ENCODE measurements around the gene PRAMEF8. TPM values are rescaled to one million over a fixed set of nuclear protein-coding genes. Genes with fewer than 3 reads are reported as not detected.
"Not testable (repeated sequence)": the region's sequence is repeated elsewhere in the genome, so short reads cannot be mapped to it uniquely, and the experiment has no call there.

Gene PRAMEF8
- total RNA-seq = not detected

GRCh38 chr1:13285037-13285436 is at the start of gene PRAMEF8:
Gene PRAMEF8, minus strand, starts transcription at chr1:13285137. Its CDS starts 1,046 bp downstream, at chr1:13284091.
- H3K36me3 ChIP-seq (ENCODE audit: control insufficient read depth in 3 of 3, insufficient read depth in 3 of 3, low read length in 3 of 3); H3K9me3 ChIP-seq (ENCODE audit: control insufficient read depth in 3 of 3, low read length in 3 of 3); H3K4me1 ChIP-seq (ENCODE audit: control insufficient read depth in 3 of 3, insufficient read depth in 3 of 3, low read length in 3 of 3); H3K9ac ChIP-seq (ENCODE audit: low read depth in 1 of 3, low read length in 3 of 3); H3K27me3 ChIP-seq (ENCODE audit: control insufficient read depth in 3 of 3, insufficient read depth in 3 of 3, low read length in 3 of 3); H3K27ac ChIP-seq (ENCODE audit: low read depth, low read length); H3K4me3 ChIP-seq (ENCODE audit: low read length in 3 of 3): not testable (repeated sequence)

GRCh38 chr1:13315281-13315680 is 30.3 kb upstream of the PRAMEF8 start, which contains the start of gene PRAMEF15:
Gene PRAMEF15, plus strand, starts transcription at chr1:13315581. Its CDS starts 2,827 bp downstream, at chr1:13318408.
- not testable (repeated sequence) for H3K9ac ChIP-seq (ENCODE audit: low read depth in 1 of 3, low read length in 3 of 3); H3K36me3 ChIP-seq (ENCODE audit: control insufficient read depth in 3 of 3, insufficient read depth in 3 of 3, low read length in 3 of 3); H3K4me1 ChIP-seq (ENCODE audit: control insufficient read depth in 3 of 3, insufficient read depth in 3 of 3, low read length in 3 of 3); H3K9me3 ChIP-seq (ENCODE audit: control insufficient read depth in 3 of 3, low read length in 3 of 3); H3K4me3 ChIP-seq (ENCODE audit: low read length in 3 of 3); H3K27me3 ChIP-seq (ENCODE audit: control insufficient read depth in 3 of 3, insufficient read depth in 3 of 3, low read length in 3 of 3); H3K27ac ChIP-seq (ENCODE audit: low read depth, low read length)

GRCh38 chr1:13303239-13303638 is 18.3 kb upstream of the PRAMEF8 start, which contains the start of gene PRAMEF33:
Gene PRAMEF33, plus strand, starts transcription at chr1:13303539. Its CDS starts 2,416 bp downstream, at chr1:13305955.
- H3K9me3 ChIP-seq (ENCODE audit: control insufficient read depth in 3 of 3, low read length in 3 of 3); H3K27me3 ChIP-seq (ENCODE audit: control insufficient read depth in 3 of 3, insufficient read depth in 3 of 3, low read length in 3 of 3); H3K9ac ChIP-seq (ENCODE audit: low read depth in 1 of 3, low read length in 3 of 3); H3K36me3 ChIP-seq (ENCODE audit: control insufficient read depth in 3 of 3, insufficient read depth in 3 of 3, low read length in 3 of 3); H3K4me1 ChIP-seq (ENCODE audit: control insufficient read depth in 3 of 3, insufficient read depth in 3 of 3, low read length in 3 of 3); H3K27ac ChIP-seq (ENCODE audit: low read depth, low read length); H3K4me3 ChIP-seq (ENCODE audit: low read length in 3 of 3): not testable (repeated sequence)

GRCh38 chr1:13302197-13302596 is 17.3 kb upstream of the PRAMEF8 start:
- not testable (repeated sequence) for H3K27me3 ChIP-seq (ENCODE audit: control insufficient read depth in 3 of 3, insufficient read depth in 3 of 3, low read length in 3 of 3); H3K27ac ChIP-seq (ENCODE audit: low read depth, low read length); H3K9me3 ChIP-seq (ENCODE audit: control insufficient read depth in 3 of 3, low read length in 3 of 3); H3K9ac ChIP-seq (ENCODE audit: low read depth in 1 of 3, low read length in 3 of 3); H3K36me3 ChIP-seq (ENCODE audit: control insufficient read depth in 3 of 3, insufficient read depth in 3 of 3, low read length in 3 of 3); H3K4me1 ChIP-seq (ENCODE audit: control insufficient read depth in 3 of 3, insufficient read depth in 3 of 3, low read length in 3 of 3); H3K4me3 ChIP-seq (ENCODE audit: low read length in 3 of 3)

- H3K4me1 ChIP-seq (ENCODE audit: control insufficient read depth in 3 of 3, insufficient read depth in 3 of 3, low read length in 3 of 3); H3K36me3 ChIP-seq (ENCODE audit: control insufficient read depth in 3 of 3, insufficient read depth in 3 of 3, low read length in 3 of 3); H3K9ac ChIP-seq (ENCODE audit: low read depth in 1 of 3, low read length in 3 of 3); H3K27ac ChIP-seq (ENCODE audit: low read depth, low read length); H3K4me3 ChIP-seq (ENCODE audit: low read length in 3 of 3); H3K9me3 ChIP-seq (ENCODE audit: control insufficient read depth in 3 of 3, low read length in 3 of 3); H3K27me3 ChIP-seq (ENCODE audit: control insufficient read depth in 3 of 3, insufficient read depth in 3 of 3, low read length in 3 of 3): not testable (repeated sequence)
Measured at GRCh38 chr1:13298699-13299098, 13.8 kb upstream of the PRAMEF8 start.

GRCh38 chr1:13297216-13297931 is 12.4 kb upstream of the PRAMEF8 start:
- H3K27ac ChIP-seq (ENCODE audit: low read depth, low read length); H3K9me3 ChIP-seq (ENCODE audit: control insufficient read depth in 3 of 3, low read length in 3 of 3); H3K36me3 ChIP-seq (ENCODE audit: control insufficient read depth in 3 of 3, insufficient read depth in 3 of 3, low read length in 3 of 3); H3K27me3 ChIP-seq (ENCODE audit: control insufficient read depth in 3 of 3, insufficient read depth in 3 of 3, low read length in 3 of 3); H3K9ac ChIP-seq (ENCODE audit: low read depth in 1 of 3, low read length in 3 of 3); H3K4me1 ChIP-seq (ENCODE audit: control insufficient read depth in 3 of 3, insufficient read depth in 3 of 3, low read length in 3 of 3); H3K4me3 ChIP-seq (ENCODE audit: low read length in 3 of 3): not testable (repeated sequence)

- not testable (repeated sequence) for H3K9ac ChIP-seq (ENCODE audit: low read depth in 1 of 3, low read length in 3 of 3); H3K36me3 ChIP-seq (ENCODE audit: control insufficient read depth in 3 of 3, insufficient read depth in 3 of 3, low read length in 3 of 3); H3K27me3 ChIP-seq (ENCODE audit: control insufficient read depth in 3 of 3, insufficient read depth in 3 of 3, low read length in 3 of 3); H3K9me3 ChIP-seq (ENCODE audit: control insufficient read depth in 3 of 3, low read length in 3 of 3); H3K4me3 ChIP-seq (ENCODE audit: low read length in 3 of 3); H3K27ac ChIP-seq (ENCODE audit: low read depth, low read length); H3K4me1 ChIP-seq (ENCODE audit: control insufficient read depth in 3 of 3, insufficient read depth in 3 of 3, low read length in 3 of 3)
Measured at GRCh38 chr1:13289030-13289429, 4.1 kb upstream of the PRAMEF8 start.

GRCh38 chr1:13279617-13280016 is 5.3 kb downstream of the PRAMEF8 start:
- not testable (repeated sequence) for H3K36me3 ChIP-seq (ENCODE audit: control insufficient read depth in 3 of 3, insufficient read depth in 3 of 3, low read length in 3 of 3); H3K9me3 ChIP-seq (ENCODE audit: control insufficient read depth in 3 of 3, low read length in 3 of 3); H3K4me3 ChIP-seq (ENCODE audit: low read length in 3 of 3); H3K27ac ChIP-seq (ENCODE audit: low read depth, low read length); H3K4me1 ChIP-seq (ENCODE audit: control insufficient read depth in 3 of 3, insufficient read depth in 3 of 3, low read length in 3 of 3); H3K9ac ChIP-seq (ENCODE audit: low read depth in 1 of 3, low read length in 3 of 3); H3K27me3 ChIP-seq (ENCODE audit: control insufficient read depth in 3 of 3, insufficient read depth in 3 of 3, low read length in 3 of 3)

- H3K4me3 ChIP-seq (ENCODE audit: low read length in 3 of 3); H3K9me3 ChIP-seq (ENCODE audit: control insufficient read depth in 3 of 3, low read length in 3 of 3); H3K27me3 ChIP-seq (ENCODE audit: control insufficient read depth in 3 of 3, insufficient read depth in 3 of 3, low read length in 3 of 3); H3K36me3 ChIP-seq (ENCODE audit: control insufficient read depth in 3 of 3, insufficient read depth in 3 of 3, low read length in 3 of 3); H3K27ac ChIP-seq (ENCODE audit: low read depth, low read length); H3K9ac ChIP-seq (ENCODE audit: low read depth in 1 of 3, low read length in 3 of 3); H3K4me1 ChIP-seq (ENCODE audit: control insufficient read depth in 3 of 3, insufficient read depth in 3 of 3, low read length in 3 of 3): not testable (repeated sequence)
Measured at GRCh38 chr1:13277016-13277415, 7.9 kb downstream of the PRAMEF8 start.

GRCh38 chr1:13265124-13265523 is 19.8 kb downstream of the PRAMEF8 start:
- not testable (repeated sequence) for H3K27me3 ChIP-seq (ENCODE audit: control insufficient read depth in 3 of 3, insufficient read depth in 3 of 3, low read length in 3 of 3); H3K9ac ChIP-seq (ENCODE audit: low read depth in 1 of 3, low read length in 3 of 3); H3K9me3 ChIP-seq (ENCODE audit: control insufficient read depth in 3 of 3, low read length in 3 of 3); H3K36me3 ChIP-seq (ENCODE audit: control insufficient read depth in 3 of 3, insufficient read depth in 3 of 3, low read length in 3 of 3); H3K27ac ChIP-seq (ENCODE audit: low read depth, low read length); H3K4me1 ChIP-seq (ENCODE audit: control insufficient read depth in 3 of 3, insufficient read depth in 3 of 3, low read length in 3 of 3); H3K4me3 ChIP-seq (ENCODE audit: low read length in 3 of 3)

Measured in skeletal muscle tissue (tissue), 4 donors.